NCI-H1694 treated with DMSO at 0.1 percent for 48 hours (cell line): ENCODE measurements around the gene RARRES2.

Experiments used
- DNase-seq: peaks from one replicate; lab custom pipeline; 2025; lab: John Stamatoyannopoulos, UW

The RARRES2 gene

GRCh38 chr7:150361807-150362621 lies 20.6 kb upstream of the RARRES2 start:
- DNase-seq, result no peak

DNA sequence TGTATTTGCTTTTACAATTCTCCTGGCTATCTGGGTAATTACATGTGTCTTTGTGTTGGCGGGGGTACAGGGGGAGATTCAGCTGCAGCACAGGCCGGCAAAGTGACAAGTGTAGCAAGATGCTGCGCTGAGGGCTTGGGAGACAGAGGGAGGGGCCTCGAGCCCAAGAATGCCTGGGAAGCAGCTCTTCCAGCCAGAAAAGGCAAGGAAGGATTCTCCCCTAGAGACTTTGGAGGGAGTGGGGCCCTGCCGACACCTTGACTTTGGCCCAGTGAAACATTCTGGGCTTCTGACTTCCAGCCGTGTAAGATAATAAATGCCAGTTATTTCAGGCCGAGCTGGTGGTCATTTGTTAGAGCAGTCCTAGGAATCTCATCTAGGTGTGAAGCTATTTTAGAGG lies 20.0 kb upstream of the RARRES2 start:
- no peak for DNase-seq

DNA sequence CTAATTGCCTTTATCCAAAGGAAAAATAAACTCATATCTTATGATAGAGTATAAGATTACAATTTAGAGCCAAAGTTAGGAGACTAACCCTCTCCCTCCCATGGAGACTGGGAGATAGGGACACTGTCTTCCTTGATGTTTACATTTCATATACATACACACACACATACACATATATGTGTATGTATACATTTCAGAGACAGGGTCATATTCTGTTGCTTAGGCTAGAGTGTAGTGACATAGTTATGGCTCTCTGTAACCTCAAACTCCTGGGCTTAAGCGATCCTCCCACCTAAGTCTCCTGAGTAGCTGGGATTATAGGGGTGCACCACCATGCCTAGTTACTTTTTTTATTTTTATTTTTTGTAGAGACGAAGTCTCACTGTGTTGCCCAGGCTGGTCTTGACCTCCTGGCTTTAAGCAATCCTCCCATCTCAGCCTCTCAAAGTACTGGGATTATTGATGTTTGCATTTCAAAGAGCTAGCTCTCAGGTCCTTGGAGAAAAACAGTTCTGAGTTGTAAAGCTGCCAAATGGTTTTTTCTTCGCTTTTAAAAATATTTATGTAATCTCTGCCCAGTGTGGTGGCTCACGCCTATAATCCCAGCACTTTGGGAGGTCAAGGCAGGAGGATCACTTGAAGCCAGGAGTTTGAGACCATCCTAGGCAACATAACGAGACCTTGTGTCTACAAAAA lies 19.1 kb upstream of the RARRES2 start:
- no peak for DNase-seq

GRCh38 chr7:150359622-150360362 lies 18.4 kb upstream of the RARRES2 start:
- DNase-seq, result no peak

GRCh38 chr7:150358988-150359621 lies 17.7 kb upstream of the RARRES2 start:
- no peak for DNase-seq

- DNase-seq, result no peak
These were observed 17.0 kb upstream of the RARRES2 start for GRCh38 chr7:150358433-150358832.

- DNase-seq, result peak; percentile 83
These were observed 16.5 kb upstream of the RARRES2 start for GRCh38 chr7:150357771-150358427.

DNA sequence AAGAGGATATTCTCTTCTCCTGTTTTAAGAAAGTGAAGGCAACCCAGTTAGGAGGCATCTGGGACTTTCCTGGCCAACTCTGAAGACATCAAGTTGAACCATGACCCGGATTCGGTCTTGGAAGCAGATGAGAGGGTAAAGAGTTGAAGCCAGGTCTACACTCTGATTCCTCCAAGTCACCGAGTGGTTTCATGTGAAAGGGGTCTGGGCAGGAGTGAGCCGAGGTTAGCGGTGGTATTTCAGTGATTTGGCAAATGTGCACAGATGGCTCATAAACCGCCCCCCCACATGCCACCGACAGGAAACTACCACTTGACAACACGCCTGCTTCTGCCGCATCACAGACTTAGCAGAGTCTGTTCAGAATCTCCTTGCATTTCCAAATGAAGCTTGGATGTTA lies 15.8 kb upstream of the RARRES2 start:
- DNase-seq, result peak; percentile 95

- DNase-seq, result peak; percentile 73
These were observed 15.0 kb upstream of the RARRES2 start for GRCh38 chr7:150356265-150356897.

- no peak for DNase-seq
These were observed 14.2 kb upstream of the RARRES2 start for GRCh38 chr7:150355666-150356059.

DNA sequence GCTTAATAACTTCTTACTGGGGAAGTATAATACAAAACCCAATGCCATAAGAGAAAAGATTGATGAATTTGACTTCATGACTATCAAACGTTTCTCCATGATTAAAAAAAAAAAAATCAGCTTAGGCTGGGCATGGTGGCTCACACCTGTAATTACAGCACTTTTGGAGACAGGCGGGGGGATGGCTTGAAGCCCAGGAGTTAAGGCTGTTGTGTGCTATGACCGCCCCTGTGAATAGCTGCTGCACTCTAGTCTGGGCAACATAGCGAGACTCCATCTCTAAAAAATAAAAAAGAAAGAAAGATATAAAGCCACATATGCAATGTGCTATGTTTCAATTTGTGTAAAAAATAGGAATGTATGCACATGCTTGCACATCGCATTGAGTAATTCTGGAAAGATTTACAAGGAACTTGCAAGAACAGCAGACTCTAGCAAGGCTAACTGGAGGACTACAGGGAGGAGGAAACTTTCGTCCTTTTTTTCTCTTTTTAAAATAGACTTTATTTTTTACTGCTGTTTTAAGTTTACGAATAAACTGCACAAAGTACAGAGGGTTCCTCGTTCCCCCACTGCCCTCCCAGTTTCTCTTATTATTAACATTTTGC lies 10.3 kb upstream of the RARRES2 start:
- DNase-seq, result no peak

- DNase-seq, result no peak
These were observed 5.5 kb upstream of the RARRES2 start for GRCh38 chr7:150346922-150347321.

- DNase-seq, result no peak
These were observed 3.6 kb upstream of the RARRES2 start for GRCh38 chr7:150345012-150345411.

DNA sequence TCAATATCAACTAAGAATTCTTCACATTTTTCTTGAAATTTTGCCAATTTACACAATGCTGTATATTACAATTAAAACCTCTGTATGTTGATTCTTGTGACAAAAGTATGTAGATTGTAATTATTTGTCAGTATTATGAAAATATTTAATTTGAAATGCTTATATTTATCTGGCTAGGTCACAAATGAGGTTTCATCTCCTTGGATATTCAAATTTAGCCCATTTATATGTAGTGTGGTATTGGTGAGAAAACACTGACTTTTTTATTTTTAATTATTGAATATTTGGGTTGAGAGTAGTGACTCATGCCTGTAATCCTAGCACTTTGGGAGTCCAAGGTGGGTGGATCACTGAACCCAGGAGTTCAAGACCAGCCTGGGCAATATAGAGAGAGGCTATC lies 2.9 kb upstream of the RARRES2 start:
- DNase-seq, result no peak

DNA sequence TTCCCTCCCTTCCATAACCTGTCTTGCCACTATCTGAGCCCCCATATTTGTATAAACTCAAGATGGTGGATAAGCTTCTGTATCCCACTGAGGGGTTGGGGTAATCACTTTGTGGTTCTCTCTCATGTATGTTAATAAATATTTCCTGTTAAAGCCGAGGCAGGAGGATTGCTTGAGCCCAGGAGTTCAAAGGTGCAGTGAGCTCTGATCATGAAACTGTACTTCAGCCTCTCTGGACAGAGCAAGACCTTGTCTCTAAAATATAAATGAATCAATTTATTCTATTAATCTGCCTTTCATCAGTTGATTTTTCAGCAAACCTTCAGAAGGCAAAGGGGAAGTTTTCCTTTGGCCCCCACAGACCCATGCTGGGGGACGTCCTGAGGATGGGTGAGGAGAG lies 1.8 kb upstream of the RARRES2 start:
- DNase-seq, result no peak

- DNase-seq, result no peak
These were observed 636 bp upstream of the RARRES2 start for GRCh38 chr7:150342121-150342408.

- no peak for DNase-seq
These were observed 560 bp downstream of the RARRES2 start for GRCh38 chr7:150340875-150341262.

DNA sequence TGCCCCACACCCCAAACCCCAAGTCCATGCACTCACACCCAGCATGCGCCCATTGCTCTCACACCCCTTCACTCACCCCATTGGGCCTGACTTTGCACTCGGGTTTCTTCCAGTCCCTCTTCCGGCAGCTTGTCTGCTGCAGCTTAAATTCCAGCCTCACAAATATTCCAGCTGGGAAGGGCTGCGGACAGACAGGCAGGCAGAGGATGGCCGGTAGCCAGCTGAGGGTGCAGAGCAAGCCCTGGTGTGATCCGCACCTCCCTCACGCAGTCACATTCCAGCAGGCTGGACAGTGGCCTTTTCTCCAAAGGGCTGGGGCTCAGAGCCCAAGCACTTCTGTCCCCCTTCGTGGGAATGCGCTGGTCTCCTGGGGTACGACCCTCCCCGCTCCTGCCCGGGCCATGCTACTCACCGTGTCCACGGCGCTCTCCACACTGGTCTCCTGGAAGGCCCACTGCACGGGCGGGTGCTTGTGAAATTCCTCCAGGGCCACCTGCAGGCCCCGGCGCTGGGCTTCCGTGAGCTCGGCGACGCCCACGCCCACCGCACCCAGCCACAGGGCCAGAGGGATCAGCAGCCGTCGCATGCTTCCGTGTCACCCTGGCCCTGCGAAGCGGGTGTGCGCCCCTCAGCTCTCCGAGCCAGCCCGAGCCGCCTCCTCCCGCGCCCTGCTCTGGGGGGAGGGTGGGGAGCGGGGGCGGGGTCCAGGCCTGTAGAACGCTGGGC lies 1.2 kb downstream of the RARRES2 start:
- DNase-seq, result no peak

- no peak for DNase-seq
These were observed 2.0 kb downstream of the RARRES2 start for GRCh38 chr7:150339409-150339809.

DNA sequence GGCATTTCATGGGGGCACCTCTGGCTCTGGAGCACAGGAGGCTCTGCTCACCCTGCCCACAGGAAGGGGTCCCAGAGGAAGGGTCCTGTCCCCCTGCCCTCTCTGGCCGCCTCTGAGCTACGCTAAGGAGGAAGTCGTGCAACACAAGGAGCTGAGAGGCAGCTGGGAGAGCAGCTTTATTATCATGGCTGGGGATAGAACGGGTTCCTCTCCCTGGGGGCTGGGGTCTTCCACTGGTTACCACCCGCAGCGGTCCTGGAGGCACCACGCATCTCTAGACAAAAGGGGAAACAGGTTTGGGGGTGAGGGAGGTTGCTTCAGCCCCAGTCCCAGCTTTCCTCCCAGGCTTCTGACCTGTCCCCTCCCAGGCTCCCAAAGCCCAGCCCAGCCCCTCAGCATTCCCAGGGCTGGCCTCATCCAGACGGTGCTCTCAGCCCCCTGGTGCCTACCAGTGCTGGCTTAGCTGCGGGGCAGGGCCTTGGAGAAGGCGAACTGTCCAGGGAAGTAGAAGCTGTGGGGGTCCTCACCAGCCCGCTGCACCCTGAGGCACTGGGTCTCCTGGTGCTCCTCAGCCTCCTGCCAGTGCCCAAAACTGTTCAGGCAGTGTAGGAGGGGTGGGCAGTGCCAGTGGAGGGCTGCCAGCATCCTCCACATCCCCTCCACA lies 3.1 kb downstream of the RARRES2 start:
- no peak for DNase-seq
